SK-N-SH (cell line): Measurements from ENCODE around the gene TANGO6. TPM values are rescaled to one million over a fixed set of nuclear protein-coding genes. Genes with fewer than 3 reads are reported as not detected.

Experiments used
- CTCF ChIA-PET: fragments of 300-600, 350-600 bp; formaldehyde crosslinking; extraction: SDS; loops from one replicate; lab custom pipeline; 2021; lab: Yijun Ruan, JAX
- POLR2A ChIA-PET: fragments of 350-600 bp; sonication (Branson Sonifier 250); formaldehyde crosslinking; extraction: SDS; loops from one replicate; lab custom pipeline; 2020; ENCODE audit warnings: antibody characterized with exemption, inconsistent platforms; lab: Yijun Ruan, JAX
- DNase-seq: peaks from one replicate; pipeline ENCODE4 v3.0.0; 2012
- H2AFZ ChIP-seq: fragments of 200-600 bp; sonication (generic); 2 replicates; pipeline ENCODE4 v1.8.1; 2016; ENCODE audit warnings: antibody characterized with exemption, mild to moderate bottlenecking, low read depth
- H3F3A ChIP-seq: fragments of 200-600 bp; sonication (generic); replicated peaks from 2 replicates; pipeline ENCODE3; 2016; ENCODE audit warnings: antibody characterized with exemption, mild to moderate bottlenecking; ENCODE audit not compliant: insufficient read depth
- H3K27ac ChIP-seq, 2 experiments: fragments of 200-500 bp in 1 of 2; fragments of 200-600 bp in 1 of 2; sonication (Bioruptor generic) in 1 of 2; sonication (generic), shearing (Covaris generic) in 1 of 2; 2 replicates each; pipeline versions ENCODE4 v1.5.1 to v1.6.1; 2014 to 2016; ENCODE audit warnings: low read depth in 2 of 2, inconsistent platforms in 1 of 2, low read length in 1 of 2, mild to moderate bottlenecking in 1 of 2, mixed read lengths in 1 of 2
- H3K27me3 ChIP-seq: fragments of 200-600 bp; sonication (generic), shearing (Covaris generic); 2 replicates; pipeline ENCODE4 v1.6.1; 2016; ENCODE audit warnings: mixed run types; ENCODE audit not compliant: insufficient read depth
- H3K36me3 ChIP-seq, 2 experiments: fragments of 200-500 bp in 1 of 2; fragments of 200-600 bp in 1 of 2; sonication (Bioruptor generic) in 1 of 2; sonication (generic) in 1 of 2; replicated peaks in 1 of 2; 2 replicates each; pipeline versions ENCODE3 to v1.5.1; 2014 to 2016; ENCODE audit warnings: low read length in 1 of 2, mild to moderate bottlenecking in 1 of 2; ENCODE audit not compliant: insufficient read depth in 2 of 2, control insufficient read depth in 1 of 2
- H3K4me1 ChIP-seq, 2 experiments: fragments of 200-500 bp in 1 of 2; fragments of 200-600 bp in 1 of 2; sonication (Bioruptor generic) in 1 of 2; sonication (generic), shearing (Covaris generic) in 1 of 2; 2 replicates each; pipeline versions ENCODE4 v1.5.1 to v1.6.1; 2014 to 2016; ENCODE audit warnings: low read depth in 1 of 2, low read length in 1 of 2, mixed run types in 1 of 2; ENCODE audit not compliant: insufficient read depth in 2 of 2, control insufficient read depth in 1 of 2
- H3K4me2 ChIP-seq: fragments of 200-600 bp; sonication (generic), shearing (Covaris generic); 2 replicates; pipeline ENCODE4 v1.6.1; 2017; ENCODE audit warnings: mixed run types
- H3K4me3 ChIP-seq, 2 experiments: fragments of 200-500 bp in 1 of 2; fragments of 200-600 bp in 1 of 2; sonication (Bioruptor generic) in 1 of 2; sonication (generic), shearing (Covaris generic) in 1 of 2; 2 replicates each; pipeline versions ENCODE4 v1.5.1 to v1.8.1; 2014 to 2016; ENCODE audit warnings: low read depth in 2 of 2, inconsistent platforms in 1 of 2, low read length in 1 of 2, mild to moderate bottlenecking in 1 of 2, mixed read lengths in 1 of 2, moderate library complexity in 1 of 2
- H3K79me2 ChIP-seq: fragments of 200-600 bp; sonication (generic); 2 replicates; pipeline ENCODE4 v1.8.1; 2017; ENCODE audit warnings: mild to moderate bottlenecking; ENCODE audit not compliant: insufficient read depth
- H3K9ac ChIP-seq: fragments of 200-600 bp; sonication (generic); 2 replicates; pipeline ENCODE4 v1.6.1; 2017; ENCODE audit warnings: mixed run types
- H3K9me2 ChIP-seq: fragments of 200-600 bp; sonication (generic); 2 replicates; pipeline ENCODE4 v1.6.1; 2017; ENCODE audit warnings: mixed run types
- H3K9me3 ChIP-seq: fragments of 200-600 bp; sonication (generic); 2 replicates; pipeline ENCODE4 v1.6.1; 2017; ENCODE audit warnings: mixed run types, mild to moderate bottlenecking, moderate library complexity
- H4K20me1 ChIP-seq: fragments of 200-600 bp; sonication (generic); 2 replicates; pipeline ENCODE4 v1.6.1; 2017; ENCODE audit warnings: mild to moderate bottlenecking, mixed run types; ENCODE audit not compliant: insufficient read depth
- ELF1 ChIP-seq: IDR thresholded peaks from 2 replicates; pipeline ENCODE4 v1.4.0; 2012
- GATA2 ChIP-seq: sonication (generic); formaldehyde crosslinking; IDR thresholded peaks from 2 replicates; pipeline ENCODE4 v1.5.0; 2020; ENCODE audit warnings: mild to moderate bottlenecking, missing genetic modification reagents
- MXI1 ChIP-seq: IDR thresholded peaks from 2 replicates; pipeline ENCODE4 v1.6.1; 2012; ENCODE audit warnings: mild to moderate bottlenecking, low read depth, low read length, improper control_type of control experiment
- TAF1 ChIP-seq: IDR thresholded peaks from 2 replicates; pipeline ENCODE4 v1.6.1; 2012; ENCODE audit warnings: low read depth, mild to moderate bottlenecking, low read length, moderate library complexity, borderline replicate concordance
- YY1 ChIP-seq: IDR thresholded peaks from 2 replicates; pipeline ENCODE4 v1.4.0; 2012; ENCODE audit warnings: low read depth, mild to moderate bottlenecking
- WGBS: methylation state at CpG from one replicate; pipeline ENCODE4 v1.1.6; 2017; ENCODE audit warnings: low lambda C conversion rate; 5-methylcytosine and 5-hydroxymethylcytosine counted together
- polyA plus RNA-seq, 3 experiments: library from polyadenylated mRNA; depleted of rRNA; stranded (reverse); fragments of >200 nt; gene quantifications; 2 replicates each; pipeline ENCODE4 v1.2.3, GENCODE V29; 2012
- TF ChIP-seq, protein P1 (sequence below): fragments of 200-600 bp; sonication (generic); IDR thresholded peaks from 2 replicates; pipeline ENCODE4 v1.6.1; 2017; ENCODE audit warnings: antibody characterized with exemption, mild to moderate bottlenecking, moderate library complexity
- TF ChIP-seq, protein P2 (sequence below): IDR thresholded peaks from 2 replicates; pipeline ENCODE4; 2012
- TF ChIP-seq, protein P3 (sequence below): IDR thresholded peaks from 2 replicates; pipeline ENCODE4 v1.4.0; 2012; ENCODE audit warnings: low read depth, borderline replicate concordance
- TF ChIP-seq, protein P4 (sequence below): IDR thresholded peaks from 2 replicates; pipeline ENCODE4 v1.4.0; 2012; ENCODE audit warnings: low read depth, borderline replicate concordance
- TF ChIP-seq, protein P5 (sequence below): IDR thresholded peaks from 2 replicates; pipeline ENCODE4 v1.6.1; 2012; ENCODE audit warnings: mild to moderate bottlenecking, low read depth, low read length, moderate library complexity

TANGO6 gene
- polyA plus RNA-seq, 1 of the 3 experiments (the other 2 are of a cell fraction) = 5.5 TPM

DNA sequence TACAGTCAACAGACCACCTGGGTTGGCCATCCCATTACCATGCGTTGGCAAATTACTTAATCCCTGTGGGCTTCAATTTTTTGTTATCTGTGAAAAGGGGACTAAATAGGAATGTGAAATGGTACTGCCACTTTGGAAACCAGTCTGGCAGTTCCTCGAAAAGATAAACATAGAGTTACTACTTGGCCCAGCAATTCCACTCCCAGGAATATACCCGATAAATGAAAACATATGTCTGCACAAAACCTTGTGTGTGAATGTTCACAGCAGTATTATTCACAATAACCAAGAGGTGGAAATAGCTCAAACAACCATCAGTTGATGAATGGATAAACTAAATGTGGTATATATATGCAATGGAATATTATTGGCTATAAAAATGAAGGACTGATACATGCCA is 87.9 kb downstream of the TANGO6 start (continued):
- TF ChIP-seq GATA2 (CRISPR knock-in tag) = no peak
- TF ChIP-seq YY1 = no peak
- TF ChIP-seq, all 33 proteins: peak for 0

DNA sequence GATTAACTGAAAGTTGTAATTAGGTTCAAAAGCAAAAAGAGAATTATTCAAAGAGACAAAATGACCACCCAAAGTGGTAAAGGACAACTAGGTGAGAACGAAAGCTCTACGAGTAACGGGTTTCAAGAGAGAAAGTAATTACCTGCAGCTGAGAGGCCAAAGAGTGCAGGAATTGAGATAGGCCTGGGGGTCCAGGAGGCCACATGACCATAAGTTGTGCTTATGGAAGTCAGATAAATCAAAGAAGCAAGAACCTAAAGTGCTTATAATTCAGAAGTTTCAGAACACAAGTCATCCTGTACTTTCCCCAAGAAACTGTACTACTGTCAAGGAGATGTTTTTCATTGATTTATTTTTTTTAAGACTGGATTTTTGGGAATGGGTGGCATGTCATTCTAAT is 91.1 kb downstream of the TANGO6 start:
- Histone ChIP-seq H3K4me2 (no peak overlapping the region), H2AFZ (no peak overlapping the region), H3F3A (peaks cover 27% of the 10 kb centered on the region), H3K9me2 (no peaks in the 10 kb centered on the region), H3K27ac (no peak overlapping the region), H3K4me3 (no peak overlapping the region), H4K20me1 (no peaks in the 10 kb centered on the region)
- TF ChIP-seq, protein P1, sequence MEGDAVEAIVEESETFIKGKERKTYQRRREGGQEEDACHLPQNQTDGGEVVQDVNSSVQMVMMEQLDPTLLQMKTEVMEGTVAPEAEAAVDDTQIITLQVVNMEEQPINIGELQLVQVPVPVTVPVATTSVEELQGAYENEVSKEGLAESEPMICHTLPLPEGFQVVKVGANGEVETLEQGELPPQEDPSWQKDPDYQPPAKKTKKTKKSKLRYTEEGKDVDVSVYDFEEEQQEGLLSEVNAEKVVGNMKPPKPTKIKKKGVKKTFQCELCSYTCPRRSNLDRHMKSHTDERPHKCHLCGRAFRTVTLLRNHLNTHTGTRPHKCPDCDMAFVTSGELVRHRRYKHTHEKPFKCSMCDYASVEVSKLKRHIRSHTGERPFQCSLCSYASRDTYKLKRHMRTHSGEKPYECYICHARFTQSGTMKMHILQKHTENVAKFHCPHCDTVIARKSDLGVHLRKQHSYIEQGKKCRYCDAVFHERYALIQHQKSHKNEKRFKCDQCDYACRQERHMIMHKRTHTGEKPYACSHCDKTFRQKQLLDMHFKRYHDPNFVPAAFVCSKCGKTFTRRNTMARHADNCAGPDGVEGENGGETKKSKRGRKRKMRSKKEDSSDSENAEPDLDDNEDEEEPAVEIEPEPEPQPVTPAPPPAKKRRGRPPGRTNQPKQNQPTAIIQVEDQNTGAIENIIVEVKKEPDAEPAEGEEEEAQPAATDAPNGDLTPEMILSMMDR = no peak
- TF ChIP-seq, protein P2, sequence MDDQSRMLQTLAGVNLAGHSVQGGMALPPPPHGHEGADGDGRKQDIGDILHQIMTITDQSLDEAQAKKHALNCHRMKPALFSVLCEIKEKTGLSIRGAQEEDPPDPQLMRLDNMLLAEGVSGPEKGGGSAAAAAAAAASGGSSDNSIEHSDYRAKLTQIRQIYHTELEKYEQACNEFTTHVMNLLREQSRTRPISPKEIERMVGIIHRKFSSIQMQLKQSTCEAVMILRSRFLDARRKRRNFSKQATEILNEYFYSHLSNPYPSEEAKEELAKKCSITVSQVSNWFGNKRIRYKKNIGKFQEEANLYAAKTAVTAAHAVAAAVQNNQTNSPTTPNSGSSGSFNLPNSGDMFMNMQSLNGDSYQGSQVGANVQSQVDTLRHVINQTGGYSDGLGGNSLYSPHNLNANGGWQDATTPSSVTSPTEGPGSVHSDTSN = no peak
- TF ChIP-seq, protein P3, sequence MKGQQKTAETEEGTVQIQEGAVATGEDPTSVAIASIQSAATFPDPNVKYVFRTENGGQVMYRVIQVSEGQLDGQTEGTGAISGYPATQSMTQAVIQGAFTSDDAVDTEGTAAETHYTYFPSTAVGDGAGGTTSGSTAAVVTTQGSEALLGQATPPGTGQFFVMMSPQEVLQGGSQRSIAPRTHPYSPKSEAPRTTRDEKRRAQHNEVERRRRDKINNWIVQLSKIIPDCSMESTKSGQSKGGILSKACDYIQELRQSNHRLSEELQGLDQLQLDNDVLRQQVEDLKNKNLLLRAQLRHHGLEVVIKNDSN = no peak
- TF ChIP-seq MXI1 = no peak
- no peak for TF ChIP-seq ELF1
- TF ChIP-seq, protein P4, sequence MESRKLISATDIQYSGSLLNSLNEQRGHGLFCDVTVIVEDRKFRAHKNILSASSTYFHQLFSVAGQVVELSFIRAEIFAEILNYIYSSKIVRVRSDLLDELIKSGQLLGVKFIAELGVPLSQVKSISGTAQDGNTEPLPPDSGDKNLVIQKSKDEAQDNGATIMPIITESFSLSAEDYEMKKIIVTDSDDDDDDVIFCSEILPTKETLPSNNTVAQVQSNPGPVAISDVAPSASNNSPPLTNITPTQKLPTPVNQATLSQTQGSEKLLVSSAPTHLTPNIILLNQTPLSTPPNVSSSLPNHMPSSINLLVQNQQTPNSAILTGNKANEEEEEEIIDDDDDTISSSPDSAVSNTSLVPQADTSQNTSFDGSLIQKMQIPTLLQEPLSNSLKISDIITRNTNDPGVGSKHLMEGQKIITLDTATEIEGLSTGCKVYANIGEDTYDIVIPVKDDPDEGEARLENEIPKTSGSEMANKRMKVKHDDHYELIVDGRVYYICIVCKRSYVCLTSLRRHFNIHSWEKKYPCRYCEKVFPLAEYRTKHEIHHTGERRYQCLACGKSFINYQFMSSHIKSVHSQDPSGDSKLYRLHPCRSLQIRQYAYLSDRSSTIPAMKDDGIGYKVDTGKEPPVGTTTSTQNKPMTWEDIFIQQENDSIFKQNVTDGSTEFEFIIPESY = no peak
- TF ChIP-seq TAF1 = no peak
- TF ChIP-seq, protein P5, sequence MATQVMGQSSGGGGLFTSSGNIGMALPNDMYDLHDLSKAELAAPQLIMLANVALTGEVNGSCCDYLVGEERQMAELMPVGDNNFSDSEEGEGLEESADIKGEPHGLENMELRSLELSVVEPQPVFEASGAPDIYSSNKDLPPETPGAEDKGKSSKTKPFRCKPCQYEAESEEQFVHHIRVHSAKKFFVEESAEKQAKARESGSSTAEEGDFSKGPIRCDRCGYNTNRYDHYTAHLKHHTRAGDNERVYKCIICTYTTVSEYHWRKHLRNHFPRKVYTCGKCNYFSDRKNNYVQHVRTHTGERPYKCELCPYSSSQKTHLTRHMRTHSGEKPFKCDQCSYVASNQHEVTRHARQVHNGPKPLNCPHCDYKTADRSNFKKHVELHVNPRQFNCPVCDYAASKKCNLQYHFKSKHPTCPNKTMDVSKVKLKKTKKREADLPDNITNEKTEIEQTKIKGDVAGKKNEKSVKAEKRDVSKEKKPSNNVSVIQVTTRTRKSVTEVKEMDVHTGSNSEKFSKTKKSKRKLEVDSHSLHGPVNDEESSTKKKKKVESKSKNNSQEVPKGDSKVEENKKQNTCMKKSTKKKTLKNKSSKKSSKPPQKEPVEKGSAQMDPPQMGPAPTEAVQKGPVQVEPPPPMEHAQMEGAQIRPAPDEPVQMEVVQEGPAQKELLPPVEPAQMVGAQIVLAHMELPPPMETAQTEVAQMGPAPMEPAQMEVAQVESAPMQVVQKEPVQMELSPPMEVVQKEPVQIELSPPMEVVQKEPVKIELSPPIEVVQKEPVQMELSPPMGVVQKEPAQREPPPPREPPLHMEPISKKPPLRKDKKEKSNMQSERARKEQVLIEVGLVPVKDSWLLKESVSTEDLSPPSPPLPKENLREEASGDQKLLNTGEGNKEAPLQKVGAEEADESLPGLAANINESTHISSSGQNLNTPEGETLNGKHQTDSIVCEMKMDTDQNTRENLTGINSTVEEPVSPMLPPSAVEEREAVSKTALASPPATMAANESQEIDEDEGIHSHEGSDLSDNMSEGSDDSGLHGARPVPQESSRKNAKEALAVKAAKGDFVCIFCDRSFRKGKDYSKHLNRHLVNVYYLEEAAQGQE = no peak
- TF ChIP-seq, all 33 proteins: peak for 0
- H3K79me2 ChIP-seq = no peaks in the 10 kb centered on the region
- H3K4me1 ChIP-seq = peaks cover 0 to 4% of the 10 kb centered on the region in 2 experiments; a peak in 1 of 4 replicates
- WGBS = over 99% methylated on average over 3 of the region's 3 CpGs
- peaks cover 5 to 30% of the 10 kb centered on the region in 2 experiments for H3K36me3 ChIP-seq
- no peak overlapping the region for H3K9ac ChIP-seq
- CTCF ChIA-PET = no interaction called here
- DNase-seq = no peak
- POLR2A ChIA-PET = interaction anchor here (0.6 kb wide), 1 partner anchor 151 kb away, joined by 3 read pairs; no protein-coding TSS in a partner anchor
- H3K27me3 ChIP-seq = no peaks in the 10 kb centered on the region
- no peaks in the 10 kb centered on the region for H3K9me3 ChIP-seq
